ENCODE measurements around the gene CES3. TPM values are rescaled to one million over a fixed set of nuclear protein-coding genes. Genes with fewer than 3 reads are reported as not detected.
"Not testable (repeated sequence)": the region's sequence is repeated elsewhere in the genome, so short reads cannot be mapped to it uniquely, and the experiment has no call there.

CES3 gene
- total and polyA plus RNA-seq, 9 of the 15 experiments (the other 6 are each of a cell fraction or from before 2014, with no cell fraction given), result 0.06 to 2.2 (median 0.68) TPM

- FAIRE-seq (no peak), ATAC-seq (no peak), DNase-seq (ENCODE audit: extremely low read depth in 1 of 4, low spot score in 3 of 4) (no peak)
- Histone ChIP-seq H3K4me2 (ENCODE audit: insufficient read depth, low read length) (no peak overlapping the region), H3K36me3 (ENCODE audit: control insufficient read depth, insufficient read depth, low read length) (peaks cover 49% of the 10 kb centered on the region; the same call in 2 of the 3 replicates), H3K4me1 (replicated peaks in 1 of 2; ENCODE audit: control insufficient read depth in 2 of 2, insufficient read depth in 2 of 2, low read length in 2 of 2) (peaks cover 0 to 16% of the 10 kb centered on the region in 2 experiments; a peak in 1 of 5 replicates), H3K9me3 (replicated peaks; ENCODE audit: control insufficient read depth, insufficient read depth, low read depth, low read length) (no peaks in the 10 kb centered on the region), H3K4me3 (no peak overlapping the region), H2AFZ (ENCODE audit: low read depth, low read length) (no peak overlapping the region), H3K27ac (ENCODE audit: extremely low read depth, low read depth, low read length) (no peak overlapping the region), H3K27me3 (ENCODE audit: control insufficient read depth in 2 of 2, insufficient read depth in 2 of 2, low read length in 2 of 2) (no peaks in the 10 kb centered on the region), H3K9ac (ENCODE audit: insufficient read depth in 1 of 2, low read depth in 2 of 2, low read length in 2 of 2) (no peak overlapping the region), H4K20me1 (replicated peaks; ENCODE audit: control insufficient read depth, insufficient read depth, low read length) (no peaks in the 10 kb centered on the region), H3K79me2 (ENCODE audit: control insufficient read depth, insufficient read depth, low read length) (no peaks in the 10 kb centered on the region), H3K9me1 (ENCODE audit: control insufficient read depth, insufficient read depth, low read length) (no peaks in the 10 kb centered on the region)
- ChIA-PET POLR2A (interaction anchor here (0.6 to 1.3 kb wide), 4 partner anchors 11 to 130 kb away, joined by 3 read pairs; partner anchors contain the start of gene CES3), CTCF (ENCODE audit: low intra/inter-chr PET ratio) (no interaction called here)
- TF ChIP-seq RBM25 (IDR thresholded peaks at IDR 0.05; ENCODE audit: low read depth, low read length, severe bottlenecking) (peak; percentile 6), ZNF121 (CRISPR knock-in tag; conservative IDR thresholded peaks at IDR 0.05) (peak; percentile 44), ZNF830 (CRISPR knock-in tag; IDR thresholded peaks at IDR 0.05) (no peak), BMI1 (IDR thresholded peaks at IDR 0.05; ENCODE audit: low read length) (no peak)
- intact Hi-C loops (cut with micrococcal nuclease), result no loop called here
- WGBS (ENCODE audit: insufficient coverage, low coverage, missing lambda C conversion rate), result 89% methylated on average over 5 of the region's 5 CpGs
- in situ Hi-C loops (cut with MboI), result no loop called here
- BruUV-seq (replicated peaks), result no TSS peak
Measured at GRCh38 chr16:66944054-66944441, 17.0 kb upstream of the CES3 start.

DNA sequence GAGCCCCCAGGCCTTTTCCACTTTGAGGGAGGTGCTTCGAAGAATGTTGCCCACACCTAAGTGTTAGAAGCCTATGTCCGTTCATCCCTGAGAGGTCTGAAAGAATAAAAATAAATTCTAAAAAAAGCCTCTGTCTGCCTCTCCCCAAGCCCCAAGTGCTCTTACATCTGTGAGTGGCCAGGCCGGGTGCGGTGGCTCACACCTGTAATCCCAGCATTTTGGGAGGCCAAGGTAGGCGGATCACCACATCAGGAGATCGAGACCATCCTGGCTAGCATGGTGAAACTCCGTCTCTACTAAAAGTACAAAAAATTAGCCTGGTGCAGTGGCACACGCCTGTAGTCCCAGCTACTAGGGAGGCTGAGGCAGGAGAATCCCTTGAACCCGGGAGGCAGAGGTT is 16.1 kb upstream of the CES3 start:
- BruUV-seq (replicated peaks); H3K79me2 ChIP-seq (ENCODE audit: control insufficient read depth, insufficient read depth, low read length); FAIRE-seq; H3K9me1 ChIP-seq (ENCODE audit: control insufficient read depth, insufficient read depth, low read length); H2AFZ ChIP-seq (ENCODE audit: low read depth, low read length); H3K27ac ChIP-seq (ENCODE audit: extremely low read depth, low read depth, low read length); H3K27me3 ChIP-seq (ENCODE audit: control insufficient read depth in 2 of 2, insufficient read depth in 2 of 2, low read length in 2 of 2); H3K4me3 ChIP-seq; DNase-seq (ENCODE audit: extremely low read depth in 1 of 4, low spot score in 3 of 4); ATAC-seq; H3K9ac ChIP-seq (ENCODE audit: insufficient read depth in 1 of 2, low read depth in 2 of 2, low read length in 2 of 2); H4K20me1 ChIP-seq (replicated peaks; ENCODE audit: control insufficient read depth, insufficient read depth, low read length); H3K4me2 ChIP-seq (ENCODE audit: insufficient read depth, low read length); in situ Hi-C loops (cut with MboI); H3K9me3 ChIP-seq (replicated peaks; ENCODE audit: control insufficient read depth, insufficient read depth, low read depth, low read length): not testable (repeated sequence)
- intact Hi-C loops (cut with micrococcal nuclease), result loop anchor here (5.0 kb wide), 2 partner anchors 48 to 157 kb away; no protein-coding TSS in a partner anchor
- peaks cover 0 to 16% of the 10 kb centered on the region in 2 experiments; a peak in 1 of 5 replicates for H3K4me1 ChIP-seq (replicated peaks in 1 of 2; ENCODE audit: control insufficient read depth in 2 of 2, insufficient read depth in 2 of 2, low read length in 2 of 2)
- peaks cover 40% of the 10 kb centered on the region; the same call in 2 of the 3 replicates for H3K36me3 ChIP-seq (ENCODE audit: control insufficient read depth, insufficient read depth, low read length)
- CTCF ChIA-PET (ENCODE audit: low intra/inter-chr PET ratio), result interaction anchor here (0.6 to 0.7 kb wide), 3 partner anchors 50 to 472 kb away, joined by 3 read pairs; partner anchors contain the start of gene ZDHHC1
- WGBS (ENCODE audit: insufficient coverage, low coverage, missing lambda C conversion rate), result 73% methylated on average over 9 of the region's 9 CpGs
- POLR2A ChIA-PET, result interaction anchor here (1.3 kb wide), 1 partner anchor 16 kb away, joined by 3 read pairs; the partner anchor contains the start of gene CES3

Data from K562 (cell line).